HepG2 (cell line): ENCODE results near the gene FAM20C. TPM values are rescaled to one million over a fixed set of nuclear protein-coding genes. Genes with fewer than 3 reads are reported as not detected.

Experiments used
- AGO2 ChIP-seq: fragments of 200-400 bp; formaldehyde crosslinking; optimal IDR thresholded peaks from 2 replicates; pipeline ENCODE3; 2017; ENCODE audit warnings: mild to moderate bottlenecking, low read depth, low read length, moderate library complexity
- CHD4 ChIP-seq: fragments of 200-600 bp; sonication (generic); IDR thresholded peaks from 2 replicates; pipeline ENCODE4 v1.7.0; 2017; ENCODE audit warnings: mild to moderate bottlenecking, low read length, borderline replicate concordance
- ERF ChIP-seq: IDR thresholded peaks from 2 replicates; pipeline ENCODE4 v1.6.1; 2018; ENCODE audit warnings: missing biosample characterization, missing genetic modification reagents
- GATA4 ChIP-seq: sonication (generic); IDR thresholded peaks from 2 replicates; pipeline ENCODE4 v1.6.1; 2016; ENCODE audit warnings: antibody characterized with exemption, low read depth, borderline replicate concordance
- HNF4G ChIP-seq, 2 experiments: sonication (generic) in 1 of 2; formaldehyde crosslinking in 1 of 2; IDR thresholded peaks; 2 replicates each; pipeline versions ENCODE4 v1.4.0 to v1.6.1; 2011 to 2020; ENCODE audit warnings: borderline replicate concordance in 2 of 2, low read depth in 2 of 2, mild to moderate bottlenecking in 2 of 2, low read length in 1 of 2, missing genetic modification reagents in 1 of 2, moderate library complexity in 1 of 2
- KAT7 ChIP-seq: IDR thresholded peaks from 2 replicates; pipeline ENCODE4 v1.6.1; 2018; ENCODE audit warnings: borderline replicate concordance, missing compliant biosample characterization
- MED13 ChIP-seq: sonication (generic); formaldehyde crosslinking; IDR thresholded peaks from 2 replicates; pipeline ENCODE4 v1.5.0; 2020; ENCODE audit warnings: missing genetic modification reagents
- MED8 ChIP-seq: sonication (generic); formaldehyde crosslinking; IDR thresholded peaks from 2 replicates; pipeline ENCODE4 v1.8.1; 2023; ENCODE audit warnings: mild to moderate bottlenecking, missing genetic modification reagents; ENCODE audit not compliant: insufficient replicate concordance
- NRL ChIP-seq: sonication (generic); formaldehyde crosslinking; IDR thresholded peaks from 2 replicates; pipeline ENCODE4 v1.5.0; 2020; ENCODE audit warnings: missing genetic modification reagents, mild to moderate bottlenecking, moderate library complexity, borderline replicate concordance
- POGZ ChIP-seq: sonication (generic); formaldehyde crosslinking; IDR thresholded peaks from 2 replicates; pipeline ENCODE4 v1.4.0; 2020; ENCODE audit warnings: mild to moderate bottlenecking, missing genetic modification reagents
- SRY ChIP-seq: sonication (generic); formaldehyde crosslinking; IDR thresholded peaks from 2 replicates; pipeline ENCODE4 v1.8.0; 2022; ENCODE audit warnings: mild to moderate bottlenecking, missing genetic modification reagents
- ZNF121 ChIP-seq: sonication (generic); formaldehyde crosslinking; IDR thresholded peaks from 2 replicates; pipeline ENCODE4 v1.5.0; 2020; ENCODE audit warnings: mild to moderate bottlenecking, missing genetic modification reagents
- ZNF407 ChIP-seq: sonication (generic); formaldehyde crosslinking; IDR thresholded peaks from one replicate; pipeline ENCODE4 v1.5.1; 2020; ENCODE audit warnings: mild to moderate bottlenecking, missing genetic modification reagents; ENCODE audit errors: not compliant biosample characterization
- ZNF724P ChIP-seq: sonication (generic); formaldehyde crosslinking; IDR thresholded peaks from 2 replicates; pipeline ENCODE4 v1.8.0; 2022; ENCODE audit warnings: missing genetic modification reagents, borderline replicate concordance
- ZNF761 ChIP-seq: sonication (generic); formaldehyde crosslinking; conservative IDR thresholded peaks from 2 replicates; pipeline ENCODE4 v1.4.0; 2020; ENCODE audit warnings: mild to moderate bottlenecking, missing genetic modification reagents
- ZNF770 ChIP-seq: sonication (generic); formaldehyde crosslinking; IDR thresholded peaks from 2 replicates; pipeline ENCODE4 v1.5.0; 2020; ENCODE audit warnings: mild to moderate bottlenecking, missing genetic modification reagents
- polyA plus RNA-seq, 8 experiments: library from polyadenylated mRNA; depleted of rRNA in 3 of 8; stranded (reverse) in 7 of 8; unstranded in 1 of 8; fragments of >200 nt; fragmentation: Illumina TruSeq in 4 of 8; extraction: Trizol in 4 of 8; gene quantifications; 2 replicates each; pipeline versions ENCODE4 v1.2.1 to v1.2.3, GENCODE V29; 2011 to 2016; ENCODE audit warnings: low read depth in 4 of 8, missing spikeins in 1 of 8, mixed read lengths in 1 of 8; ENCODE audit not compliant: insufficient read depth in 1 of 8
- total RNA-seq, 5 experiments: library from RNA; depleted of rRNA; stranded (reverse); fragments of >200 nt; fragmentation: Illumina TruSeq; extraction: Trizol; gene quantifications; 2 replicates each; pipeline ENCODE4 v1.2.3, GENCODE V29; 2016; ENCODE audit warnings: low read depth in 1 of 5

Gene FAM20C
- total and polyA plus RNA-seq, 2 of the 13 experiments (the other 11 are each of a cell fraction or from before 2014, with no cell fraction given): 11.9 to 19.9 TPM

- peak; percentile 42 for TF ChIP-seq ZNF407
- TF ChIP-seq ZNF724P: peak; percentile 71; the same call in 1 of the 2 replicates
- TF ChIP-seq ZNF121 (CRISPR knock-in tag): 0 out of 2 replicates have a peak, but pooled peaks have one; percentile 6
- peak; percentile 20 for TF ChIP-seq MED8 (CRISPR knock-in tag)
- TF ChIP-seq HNF4G (IDR thresholded peaks at IDR 0.05; ENCODE audit: borderline replicate concordance, low read depth, low read length): no peak
- no peak for TF ChIP-seq HNF4G (CRISPR knock-in tag; IDR thresholded peaks at IDR 0.05; ENCODE audit: borderline replicate concordance, low read depth)
- TF ChIP-seq ZNF770 (CRISPR knock-in tag): 0 out of 2 replicates have a peak, but pooled peaks have one; percentile 42
- TF ChIP-seq SRY (CRISPR knock-in tag): 0 out of 2 replicates have a peak, but pooled peaks have one; percentile 15
- TF ChIP-seq AGO2: peak; percentile 89
- TF ChIP-seq ZNF761 (CRISPR knock-in tag): 0 out of 2 replicates have a peak, but pooled peaks have one; percentile 4
- TF ChIP-seq POGZ (CRISPR knock-in tag): peak; percentile 48; the same call in 1 of the 2 replicates
- TF ChIP-seq KAT7: 0 out of 2 replicates have a peak, but pooled peaks have one; percentile 30
- TF ChIP-seq CHD4: no peak
- 0 out of 2 replicates have a peak, but pooled peaks have one; percentile 43 for TF ChIP-seq NRL (CRISPR knock-in tag)
- peak; percentile 4; the same call in 1 of the 2 replicates for TF ChIP-seq ERF
- TF ChIP-seq GATA4: no peak
- TF ChIP-seq MED13 (CRISPR knock-in tag): 0 out of 2 replicates have a peak, but pooled peaks have one; percentile 4
These were observed 1.3 kb downstream of the FAM20C start (continued) for GRCh38 chr7:193481-194251.
